SH-SY5Y (cell line): ENCODE measurements around the gene BRPF3.

Experiments
- GATA2 ChIP-seq: IDR thresholded peaks from 2 replicates; pipeline ENCODE4 v1.6.1; 2011; ENCODE audit warnings: mild to moderate bottlenecking, low read depth, low read length
- GATA3 ChIP-seq: IDR thresholded peaks from 2 replicates; pipeline ENCODE4 v1.6.1; 2011; ENCODE audit warnings: low read depth, mild to moderate bottlenecking, low read length, moderate library complexity

DNA sequence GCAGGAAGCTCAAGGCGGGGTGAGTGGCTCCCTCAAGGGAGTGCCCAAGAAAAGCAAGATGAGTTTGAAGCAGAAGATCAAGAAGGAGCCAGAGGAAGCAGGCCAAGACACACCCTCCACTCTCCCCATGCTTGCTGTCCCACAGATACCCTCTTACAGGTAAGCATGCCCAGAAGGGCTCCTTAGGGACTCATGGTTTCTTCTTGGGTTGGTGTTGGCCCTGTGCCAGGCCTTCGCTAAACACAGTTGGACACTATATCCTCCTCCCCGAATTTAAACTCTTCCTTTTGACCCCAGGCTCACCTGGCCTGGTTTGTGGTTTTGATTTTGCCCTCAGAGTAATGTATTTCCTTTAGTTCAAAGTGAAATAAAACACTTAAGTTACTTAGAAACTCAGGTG is 5.1 kb downstream of the BRPF3 start:
- TF ChIP-seq GATA2 (no peak), GATA3 (no peak)
